MG63 (cell line): ENCODE results near the gene CHRNE. TPM values are rescaled to one million over a fixed set of nuclear protein-coding genes. Genes with fewer than 3 reads are reported as not detected.

Experiments
- DNase-seq: peaks from one replicate; pipeline ENCODE4 v3.0.0-alpha.2; 2020
- H3K27me3 ChIP-seq: fragments of 250-450 bp; sonication (Bioruptor Pico); 2 replicates; pipeline ENCODE4 v1.5.1; 2020; ENCODE audit warnings: mild to moderate bottlenecking, moderate library complexity
- H3K36me3 ChIP-seq: fragments of 250-450 bp; sonication (Bioruptor Pico); 2 replicates; pipeline ENCODE4 v1.5.1; 2020; ENCODE audit warnings: mild to moderate bottlenecking, moderate library complexity
- H3K4me3 ChIP-seq: fragments of 250-450 bp; sonication (Bioruptor Pico); 2 replicates; pipeline ENCODE4 v1.5.1; 2020; ENCODE audit warnings: mild to moderate bottlenecking, moderate library complexity
- H3K9me3 ChIP-seq: fragments of 250-450 bp; sonication (Bioruptor Pico); 2 replicates; pipeline ENCODE4 v1.5.1; 2020; ENCODE audit warnings: mild to moderate bottlenecking, moderate library complexity
- total RNA-seq: library from RNA; depleted of rRNA; stranded (reverse); fragments of >200 nt; shearing (Covaris generic); gene quantifications from 2 replicates; pipeline ENCODE4 v1.2.3, GENCODE V29; 2014; ENCODE audit warnings: low replicate concordance; rRNA removed

The CHRNE gene
- total RNA-seq, 1 experiment from 2014 or later = 0.07 TPM

GRCh38 chr17:4854111-4854681, 48.7 kb downstream of the CHRNE start:
- Histone ChIP-seq H3K4me3 (no peak overlapping the region), H3K9me3 (no peaks in the 10 kb centered on the region), H3K36me3 (peaks cover 1% of the 10 kb centered on the region; the same call in 1 of the 2 replicates), H3K27me3 (no peaks in the 10 kb centered on the region)
- DNase-seq = no peak

- Histone ChIP-seq H3K36me3 (no peaks in the 10 kb centered on the region), H3K4me3 (no peak overlapping the region), H3K9me3 (no peaks in the 10 kb centered on the region), H3K27me3 (no peaks in the 10 kb centered on the region)
- no peak for DNase-seq
Observed at GRCh38 chr17:4853208-4853671, 49.7 kb downstream of the CHRNE start.

- DNase-seq = peak; percentile 11
- H3K4me3 ChIP-seq = no peak overlapping the region
- no peaks in the 10 kb centered on the region for H3K27me3 ChIP-seq
- H3K9me3 ChIP-seq = no peaks in the 10 kb centered on the region
- H3K36me3 ChIP-seq = no peaks in the 10 kb centered on the region
Observed at GRCh38 chr17:4852567-4853207, 50.2 kb downstream of the CHRNE start.

GRCh38 chr17:4851084-4851483, 51.8 kb downstream of the CHRNE start:
- Histone ChIP-seq H3K9me3 (no peaks in the 10 kb centered on the region), H3K4me3 (no peak overlapping the region), H3K36me3 (no peaks in the 10 kb centered on the region), H3K27me3 (no peaks in the 10 kb centered on the region)
- no peak for DNase-seq

GRCh38 chr17:4850246-4850645, 52.7 kb downstream of the CHRNE start:
- DNase-seq = no peak

GRCh38 chr17:4849011-4849536, 53.8 kb downstream of the CHRNE start:
- H3K9me3 ChIP-seq = no peaks in the 10 kb centered on the region

More at GRCh38 chr17:4850246-4850645, 52.7 kb downstream of the CHRNE start:
- H3K9me3 ChIP-seq = no peaks in the 10 kb centered on the region
- no peaks in the 10 kb centered on the region for H3K27me3 ChIP-seq
- H3K36me3 ChIP-seq = no peaks in the 10 kb centered on the region
- no peak overlapping the region for H3K4me3 ChIP-seq

More at GRCh38 chr17:4849011-4849536, 53.8 kb downstream of the CHRNE start:
- DNase-seq = no peak
- Histone ChIP-seq H3K4me3 (no peak overlapping the region), H3K27me3 (no peaks in the 10 kb centered on the region), H3K36me3 (no peaks in the 10 kb centered on the region)

Other genes with a start within 250 kb of the CHRNE start
- 13.6 and 15.7 TPM in 2 replicates for gene PELP1, start 199.0 kb downstream of the CHRNE start, total RNA-seq
- 5.7 and 10.5 TPM in 2 replicates for gene ARRB2, start 192.5 kb downstream of the CHRNE start, total RNA-seq
- gene MED11, start 171.7 kb downstream of the CHRNE start, total RNA-seq = 13.2 and 19.4 TPM in 2 replicates
- 0.30 and 0.33 TPM in 2 replicates for gene ZMYND15, start 163.3 kb downstream of the CHRNE start, total RNA-seq
- gene CXCL16, start 163.2 kb downstream of the CHRNE start, total RNA-seq = 1.8 and 3.7 TPM in 2 replicates
- not detected in 2 replicates for gene TM4SF5, start 131.2 kb downstream of the CHRNE start, total RNA-seq
- not detected in 2 replicates for gene VMO1, start 116.7 kb downstream of the CHRNE start, total RNA-seq
- not detected in 2 replicates for gene GLTPD2, start 114.1 kb downstream of the CHRNE start, total RNA-seq
- gene PSMB6, start 106.9 kb downstream of the CHRNE start, total RNA-seq = 149 and 177 TPM in 2 replicates
- gene PLD2, start 95.9 kb downstream of the CHRNE start, total RNA-seq = 3.7 and 5.8 TPM in 2 replicates
- gene MINK1, start 69.8 kb downstream of the CHRNE start, total RNA-seq = 15.1 and 19.1 TPM in 2 replicates
- 0.16 and 0.94 TPM in 2 replicates for gene C17orf107, start 3.6 kb downstream of the CHRNE start, total RNA-seq
- gene GP1BA, start 29.2 kb upstream of the CHRNE start, total RNA-seq = not detected in 2 replicates
- gene SLC25A11, start 36.9 kb upstream of the CHRNE start, total RNA-seq = 48.0 and 87.3 TPM in 2 replicates
- 20.4 and 29.9 TPM in 2 replicates for gene RNF167, start 37.2 kb upstream of the CHRNE start, total RNA-seq
- 182 and 263 TPM in 2 replicates for gene PFN1, start 45.4 kb upstream of the CHRNE start, total RNA-seq
- gene ENO3, start 48.0 kb upstream of the CHRNE start, total RNA-seq = 1.3 TPM in 1 of 2 replicates, not detected in the other
- gene SPAG7, start 64.7 kb upstream of the CHRNE start, total RNA-seq = 32.2 and 88.3 TPM in 2 replicates
- 1.9 and 5.6 TPM in 2 replicates for gene CAMTA2, start 84.6 kb upstream of the CHRNE start, total RNA-seq
- not detected in 2 replicates for gene INCA1, start 94.4 kb upstream of the CHRNE start, total RNA-seq
- gene KIF1C, start 94.9 kb upstream of the CHRNE start, total RNA-seq = 19.1 and 58.1 TPM in 2 replicates
- not detected in 2 replicates for gene SLC52A1, start 132.3 kb upstream of the CHRNE start, total RNA-seq
- 0.40 and 1.4 TPM in 2 replicates for gene ZFP3, start 175.4 kb upstream of the CHRNE start, total RNA-seq
- 10.7 and 15.9 TPM in 2 replicates for gene ZNF232, start 208.8 kb upstream of the CHRNE start, total RNA-seq
- not detected in 2 replicates for gene USP6, start 212.9 kb upstream of the CHRNE start, total RNA-seq